ENCODE measurements around the gene TMEM154. TPM values are rescaled to one million over a fixed set of nuclear protein-coding genes. Genes with fewer than 3 reads are reported as not detected.

The TMEM154 gene
- total and polyA plus RNA-seq, 10 of the 15 experiments (the other 5 are each of a cell fraction or from before 2014, with no cell fraction given), result 5.1 to 41.4 (median 18.2) TPM

- in situ Hi-C loops (cut with MboI) (no loop called here), intact Hi-C loops (cut with micrococcal nuclease; ENCODE audit: unreplicated experiment) (no loop called here)
- Histone ChIP-seq H3K27ac (ENCODE audit: control insufficient read depth, insufficient read depth) (no peak overlapping the region), H3K79me2 (ENCODE audit: control insufficient read depth, insufficient read depth, low read length) (no peaks in the 10 kb centered on the region), H3K4me2 (ENCODE audit: control insufficient read depth, insufficient read depth) (no peak overlapping the region), H3K9me3 (replicated peaks; ENCODE audit: control insufficient read depth, insufficient read depth, low read length) (no peaks in the 10 kb centered on the region), H3K9ac (ENCODE audit: control insufficient read depth, insufficient read depth, low read length) (no peak overlapping the region), H4K20me1 (ENCODE audit: control insufficient read depth, insufficient read depth) (no peaks in the 10 kb centered on the region), H3K4me1 (ENCODE audit: control insufficient read depth, insufficient read depth, low read length) (peaks cover 4% of the 10 kb centered on the region; the same call in 1 of the 2 replicates), H3K4me3 (no peak overlapping the region), H3K36me3 (ENCODE audit: control insufficient read depth in 2 of 2, insufficient read depth in 2 of 2, low read length in 1 of 2) (no peaks in the 10 kb centered on the region), H2AFZ (ENCODE audit: control insufficient read depth, low read depth, low read length) (no peak overlapping the region), H3K27me3 (replicated peaks in 1 of 2; ENCODE audit: control insufficient read depth in 2 of 2, insufficient read depth in 2 of 2, low read length in 1 of 2) (no peaks in the 10 kb centered on the region)
- ChIA-PET POLR2A (interaction anchor here (1.2 kb wide), 1 partner anchor 14 kb away, joined by 4 read pairs; no protein-coding TSS in a partner anchor), RAD21 (ENCODE audit: unreplicated experiment) (interaction anchor here (0.7 to 1.8 kb wide), 3 partner anchors 14 to 126 kb away, joined by 3 to 7 read pairs (median 5); no protein-coding TSS in a partner anchor), SMC1A (ENCODE audit: uncharacterized antibody, unreplicated experiment) (interaction anchor here (0.6 to 6.8 kb wide), 11 partner anchors 10 to 1322 kb away, joined by 3 to 42 read pairs (median 4); partner anchors contain the start of gene FBXW7), CTCF (interaction anchor here (0.7 to 0.8 kb wide), 2 partner anchors 15 to 63 kb away, joined by 3 read pairs; no protein-coding TSS in a partner anchor)
- DNase-seq (ENCODE audit: low read depth, low spot score) (no peak), ATAC-seq (peak; percentile 32; the same call in 1 of the 3 replicates), FAIRE-seq (no peak)
- 100% methylated on average over 1 of the region's 1 CpG for WGBS (ENCODE audit: insufficient coverage, insufficient replicate concordance, low lambda C conversion rate, missing lambda C conversion rate)
- no TSS peak for BruUV-seq (replicated peaks)
- TF ChIP-seq ZNF622 (IDR thresholded peaks at IDR 0.05) (no peak), SPI1 (IDR thresholded peaks at IDR 0.05; ENCODE audit: borderline replicate concordance, insufficient read depth, low read depth, low read length) (no peak), BCL11A (IDR thresholded peaks at IDR 0.05; ENCODE audit: low read depth, low read length) (no peak), ZBED1 (IDR thresholded peaks at IDR 0.05; ENCODE audit: borderline replicate concordance) (no peak), ZNF24 (IDR thresholded peaks at IDR 0.05) (peak; percentile 63; the same call in 1 of the 2 replicates), STAT3 (IDR thresholded peaks at IDR 0.05; ENCODE audit: low read depth, low read length) (no peak), CBX3 (IDR thresholded peaks at IDR 0.05; ENCODE audit: borderline replicate concordance, low read depth) (no peak), RELA (IDR thresholded peaks at IDR 0.05; ENCODE audit: borderline replicate concordance, partially characterized antibody) (no peak), RELB (IDR thresholded peaks at IDR 0.05; ENCODE audit: low read depth) (no peak), SMAD1 (IDR thresholded peaks at IDR 0.05; ENCODE audit: low read depth, partially characterized antibody) (no peak), NKRF (conservative IDR thresholded peaks at IDR 0.05) (no peak), CBFB (IDR thresholded peaks at IDR 0.05; ENCODE audit: low read depth) (no peak), MAX (IDR thresholded peaks at IDR 0.05; ENCODE audit: low read depth, low read length) (no peak), LARP7 (IDR thresholded peaks at IDR 0.05) (no peak)
- TF ChIP-seq, protein P1, sequence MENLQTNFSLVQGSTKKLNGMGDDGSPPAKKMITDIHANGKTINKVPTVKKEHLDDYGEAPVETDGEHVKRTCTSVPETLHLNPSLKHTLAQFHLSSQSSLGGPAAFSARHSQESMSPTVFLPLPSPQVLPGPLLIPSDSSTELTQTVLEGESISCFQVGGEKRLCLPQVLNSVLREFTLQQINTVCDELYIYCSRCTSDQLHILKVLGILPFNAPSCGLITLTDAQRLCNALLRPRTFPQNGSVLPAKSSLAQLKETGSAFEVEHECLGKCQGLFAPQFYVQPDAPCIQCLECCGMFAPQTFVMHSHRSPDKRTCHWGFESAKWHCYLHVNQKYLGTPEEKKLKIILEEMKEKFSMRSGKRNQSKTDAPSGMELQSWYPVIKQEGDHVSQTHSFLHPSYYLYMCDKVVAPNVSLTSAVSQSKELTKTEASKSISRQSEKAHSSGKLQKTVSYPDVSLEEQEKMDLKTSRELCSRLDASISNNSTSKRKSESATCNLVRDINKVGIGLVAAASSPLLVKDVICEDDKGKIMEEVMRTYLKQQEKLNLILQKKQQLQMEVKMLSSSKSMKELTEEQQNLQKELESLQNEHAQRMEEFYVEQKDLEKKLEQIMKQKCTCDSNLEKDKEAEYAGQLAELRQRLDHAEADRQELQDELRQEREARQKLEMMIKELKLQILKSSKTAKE (IDR thresholded peaks at IDR 0.05; ENCODE audit: low read depth, poor library complexity, severe bottlenecking), result no peak
- TF ChIP-seq, protein P2, sequence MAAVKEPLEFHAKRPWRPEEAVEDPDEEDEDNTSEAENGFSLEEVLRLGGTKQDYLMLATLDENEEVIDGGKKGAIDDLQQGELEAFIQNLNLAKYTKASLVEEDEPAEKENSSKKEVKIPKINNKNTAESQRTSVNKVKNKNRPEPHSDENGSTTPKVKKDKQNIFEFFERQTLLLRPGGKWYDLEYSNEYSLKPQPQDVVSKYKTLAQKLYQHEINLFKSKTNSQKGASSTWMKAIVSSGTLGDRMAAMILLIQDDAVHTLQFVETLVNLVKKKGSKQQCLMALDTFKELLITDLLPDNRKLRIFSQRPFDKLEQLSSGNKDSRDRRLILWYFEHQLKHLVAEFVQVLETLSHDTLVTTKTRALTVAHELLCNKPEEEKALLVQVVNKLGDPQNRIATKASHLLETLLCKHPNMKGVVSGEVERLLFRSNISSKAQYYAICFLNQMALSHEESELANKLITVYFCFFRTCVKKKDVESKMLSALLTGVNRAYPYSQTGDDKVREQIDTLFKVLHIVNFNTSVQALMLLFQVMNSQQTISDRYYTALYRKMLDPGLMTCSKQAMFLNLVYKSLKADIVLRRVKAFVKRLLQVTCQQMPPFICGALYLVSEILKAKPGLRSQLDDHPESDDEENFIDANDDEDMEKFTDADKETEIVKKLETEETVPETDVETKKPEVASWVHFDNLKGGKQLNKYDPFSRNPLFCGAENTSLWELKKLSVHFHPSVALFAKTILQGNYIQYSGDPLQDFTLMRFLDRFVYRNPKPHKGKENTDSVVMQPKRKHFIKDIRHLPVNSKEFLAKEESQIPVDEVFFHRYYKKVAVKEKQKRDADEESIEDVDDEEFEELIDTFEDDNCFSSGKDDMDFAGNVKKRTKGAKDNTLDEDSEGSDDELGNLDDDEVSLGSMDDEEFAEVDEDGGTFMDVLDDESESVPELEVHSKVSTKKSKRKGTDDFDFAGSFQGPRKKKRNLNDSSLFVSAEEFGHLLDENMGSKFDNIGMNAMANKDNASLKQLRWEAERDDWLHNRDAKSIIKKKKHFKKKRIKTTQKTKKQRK (IDR thresholded peaks at IDR 0.05; ENCODE audit: low read depth, low read length), result no peak
These were observed 104.3 kb downstream of the TMEM154 start for GRCh38 chr4:152575533-152575932.
